Fibroblast of lung (primary cell): ENCODE data around the gene SLC23A1.

Source experiments
- CTCF ChIP-seq, 2 donors: IDR thresholded peaks in 1 of 2; conservative IDR thresholded peaks in 1 of 2; 1 replicate in 1 of 2; 2 replicates in 1 of 2; pipeline ENCODE4 v1.5.1; 2011 to 2012; ENCODE audit warnings: low read length in 2 of 2, control low read depth in 1 of 2, inconsistent platforms in 1 of 2, low read depth in 1 of 2, mild to moderate bottlenecking in 1 of 2
- EZH2 ChIP-seq: IDR thresholded peaks from 2 replicates; pipeline ENCODE4 v1.5.1; 2012; ENCODE audit warnings: low read length, control low read depth, mild to moderate bottlenecking; ENCODE audit errors: missing control alignments

GRCh38 chr5:139418793-139419192 is 35.7 kb upstream of the SLC23A1 start:
- TF ChIP-seq CTCF (conservative IDR thresholded peaks at IDR 0.05 in 1 of 2, IDR thresholded peaks at IDR 0.05 in 1 of 2; ENCODE audit: low read depth in 1 of 2, low read length in 2 of 2) (no peak), EZH2 (no peak)
